Kidney (tissue), 14 donors: Measurements from ENCODE around the gene PRR5L. TPM values are rescaled to one million over a fixed set of nuclear protein-coding genes. Genes with fewer than 3 reads are reported as not detected.

Experiments
- DNase-seq, 5 donors: peaks; one replicate each; pipeline ENCODE4 v3.0.0-alpha.2; 2013 to 2020
- FAIRE-seq: peaks from 2 replicates; lab custom pipeline; 2012; peaks lifted over from hg19 to GRCh38; lab: Jason Lieb, UNC
- H3K27ac ChIP-seq, 2 donors: one replicate each; pipeline ENCODE4 v1.7.0; 2013; ENCODE audit warnings: low read depth in 2 of 2, low read length in 2 of 2, inconsistent platforms in 1 of 2
- H3K27me3 ChIP-seq: one replicate; pipeline ENCODE4 v1.7.1; 2013; ENCODE audit warnings: low read length, inconsistent platforms; ENCODE audit not compliant: control insufficient read depth, insufficient read depth
- H3K36me3 ChIP-seq, 3 donors: one replicate each; pipeline versions ENCODE4 v1.7.0 to v1.7.1; 2013; ENCODE audit warnings: low read length in 3 of 3, control low read depth in 1 of 3, inconsistent platforms in 1 of 3; ENCODE audit not compliant: insufficient read depth in 3 of 3, control insufficient read depth in 2 of 3
- H3K4me1 ChIP-seq, 3 donors: one replicate each; pipeline versions ENCODE4 v1.7.0 to v1.7.1; 2013; ENCODE audit warnings: low read length in 3 of 3, inconsistent platforms in 1 of 3, low read depth in 1 of 3; ENCODE audit not compliant: control insufficient read depth in 2 of 3, insufficient read depth in 2 of 3
- H3K4me3 ChIP-seq, 3 donors: one replicate each; pipeline versions ENCODE4 v1.7.0 to v1.8.1; 2013; ENCODE audit warnings: low read length in 3 of 3, control low read depth in 1 of 3, inconsistent platforms in 1 of 3
- H3K9ac ChIP-seq, 3 donors: one replicate each; pipeline versions ENCODE4 v1.7.0 to v1.7.1; 2013; ENCODE audit warnings: low read length in 3 of 3, control low read depth in 1 of 3, inconsistent platforms in 1 of 3
- H3K9me3 ChIP-seq, 3 donors: one replicate each; pipeline versions ENCODE4 v1.7.0 to v1.7.1; 2013; ENCODE audit warnings: low read length in 3 of 3, control low read depth in 1 of 3, inconsistent platforms in 1 of 3; ENCODE audit not compliant: control insufficient read depth in 2 of 3, insufficient read depth in 1 of 3
- intact Hi-C: fragments of 100-400 bp; cut with DNase I; formaldehyde crosslinking; loops from one replicate; pipeline ENCODE4 v1.11.1; 2022
- polyA plus RNA-seq: library from polyadenylated mRNA; stranded (reverse); fragments of 350-450 nt; fragmentation: Illumina TruSeq; extraction: RNeasy Lipid Tissue Mini Kit (QIAGEN cat#74804); gene quantifications from one replicate; pipeline ENCODE4 v1.2.3, GENCODE V29; 2014; ENCODE audit warnings: low read depth, low replicate concordance; ENCODE audit not compliant: insufficient read depth
- total RNA-seq: library from RNA; stranded (reverse); fragmentation: NEBNext Ultra II Directional; extraction: Animal tissue kit (Norgen Biotek cat#: 25700); gene quantifications from one replicate; pipeline ENCODE4 v1.2.1, GENCODE V29; 2021
- TF ChIP-seq, protein P1 (sequence below): IDR thresholded peaks from 3 replicates; pipeline ENCODE4 v1.5.1; 2012; ENCODE audit warnings: mild to moderate bottlenecking, moderate library complexity, borderline replicate concordance; ENCODE audit not compliant: insufficient read depth; ENCODE audit errors: extremely low read depth
- donor health status: control.
- donor health status: control.
- donor health status: control.
- donor health status: control.
- donor health status: control.
- donor health status: DM: yes; HTN: yes; CAD: no.
- donor health status: Normal renal cell carcinoma (clear cell type).

PRR5L gene
- total and polyA plus RNA-seq, 2 donors from 2014 or later = 6.3 to 17.5 TPM

GRCh38 chr11:36431429-36432092, 135.5 kb downstream of the PRR5L start:
- FAIRE-seq (no peak), DNase-seq (peak in 2 of 5 donors; percentile 24 to 67)
- Histone ChIP-seq H3K27ac (peak overlapping the region in 1 of 2 donors; percentile 63), H3K9ac (no peak overlapping the region), H3K4me1 (peaks cover 0 to 7% (median 6%) of the 10 kb centered on the region in 3 donors), H3K4me3 (peak overlapping the region in 2 of 3 donors; percentile 32 to 56), H3K36me3 (peaks cover 0 to 2% (median 0%) of the 10 kb centered on the region in 3 donors), H3K27me3 (no peaks in the 10 kb centered on the region), H3K9me3 (no peaks in the 10 kb centered on the region)
- TF ChIP-seq, protein P1, sequence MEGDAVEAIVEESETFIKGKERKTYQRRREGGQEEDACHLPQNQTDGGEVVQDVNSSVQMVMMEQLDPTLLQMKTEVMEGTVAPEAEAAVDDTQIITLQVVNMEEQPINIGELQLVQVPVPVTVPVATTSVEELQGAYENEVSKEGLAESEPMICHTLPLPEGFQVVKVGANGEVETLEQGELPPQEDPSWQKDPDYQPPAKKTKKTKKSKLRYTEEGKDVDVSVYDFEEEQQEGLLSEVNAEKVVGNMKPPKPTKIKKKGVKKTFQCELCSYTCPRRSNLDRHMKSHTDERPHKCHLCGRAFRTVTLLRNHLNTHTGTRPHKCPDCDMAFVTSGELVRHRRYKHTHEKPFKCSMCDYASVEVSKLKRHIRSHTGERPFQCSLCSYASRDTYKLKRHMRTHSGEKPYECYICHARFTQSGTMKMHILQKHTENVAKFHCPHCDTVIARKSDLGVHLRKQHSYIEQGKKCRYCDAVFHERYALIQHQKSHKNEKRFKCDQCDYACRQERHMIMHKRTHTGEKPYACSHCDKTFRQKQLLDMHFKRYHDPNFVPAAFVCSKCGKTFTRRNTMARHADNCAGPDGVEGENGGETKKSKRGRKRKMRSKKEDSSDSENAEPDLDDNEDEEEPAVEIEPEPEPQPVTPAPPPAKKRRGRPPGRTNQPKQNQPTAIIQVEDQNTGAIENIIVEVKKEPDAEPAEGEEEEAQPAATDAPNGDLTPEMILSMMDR = peak; percentile 16
- intact Hi-C loops = no loop called here

- Histone ChIP-seq H3K9me3 (no peaks in the 10 kb centered on the region), H3K27ac (peak overlapping the region; percentile 63 to 65), H3K4me1 (peaks cover 0 to 9% (median 7%) of the 10 kb centered on the region in 3 donors), H3K36me3 (peaks cover 0 to 2% (median 0%) of the 10 kb centered on the region in 3 donors), H3K27me3 (no peaks in the 10 kb centered on the region), H3K4me3 (peak overlapping the region in 2 of 3 donors; percentile 56 to 62), H3K9ac (peak overlapping the region in 1 of 3 donors; percentile 7)
- FAIRE-seq (peak; percentile 13), DNase-seq (no peak)
- intact Hi-C loops = no loop called here
- TF ChIP-seq, protein P1 = no peak
Measured at GRCh38 chr11:36432093-36432469, 136.0 kb downstream of the PRR5L start.

DNA sequence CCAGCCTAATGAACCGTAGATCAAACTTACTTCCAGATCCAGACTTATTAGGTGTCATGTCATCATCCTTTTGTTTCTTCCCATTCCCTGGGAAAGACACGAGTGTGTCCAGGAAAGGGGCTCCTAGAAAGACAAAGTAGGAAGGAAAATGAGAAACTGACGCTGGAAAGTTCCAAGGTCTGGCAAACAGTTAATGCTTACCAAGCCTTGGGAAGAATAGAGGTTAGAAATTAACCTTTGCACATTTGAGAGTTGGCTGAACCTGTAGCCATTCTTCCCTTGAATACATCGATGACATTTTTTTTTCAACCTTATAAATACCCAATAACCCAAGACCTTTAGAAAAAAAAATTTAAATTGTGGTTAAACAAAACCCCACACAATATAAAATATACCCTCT, 136.7 kb downstream of the PRR5L start:
- Histone ChIP-seq H3K36me3 (peaks cover 0 to 2% (median 0%) of the 10 kb centered on the region in 3 donors), H3K9me3 (no peaks in the 10 kb centered on the region), H3K9ac (peak overlapping the region in 1 of 3 donors; percentile 7), H3K4me3 (peak overlapping the region in 2 of 3 donors; percentile 56 to 62), H3K27ac (peak overlapping the region; percentile 63 to 65), H3K27me3 (no peaks in the 10 kb centered on the region), H3K4me1 (peaks cover 0 to 9% (median 7%) of the 10 kb centered on the region in 3 donors)
- intact Hi-C loops = no loop called here
- TF ChIP-seq, protein P1 = no peak
- DNase-seq (peak in 1 of 5 donors; percentile 19), FAIRE-seq (peak; percentile 73)
